C4-2B (cell line): ENCODE results near the gene TMOD1.

ENCODE experiments used
- CTCF ChIP-seq: fragments of 450-650 bp; conservative IDR thresholded peaks from 2 replicates; pipeline ENCODE4 v1.5.1; 2017; ENCODE audit warnings: mild to moderate bottlenecking
- ZFX ChIP-seq: fragments of 450-650 bp; IDR thresholded peaks from 2 replicates; pipeline ENCODE4 v1.6.1; 2017

- TF ChIP-seq CTCF: no peak
- TF ChIP-seq ZFX: no peak
Observed at GRCh38 chr9:97478301-97478981, 23.0 kb upstream of the TMOD1 start.
